Erythroblast (primary cell): ENCODE results near the gene INPP4B.

Experiments used
- GATA1 ChIP-seq: IDR thresholded peaks from 2 replicates; pipeline ENCODE4 v1.6.1; 2011; ENCODE audit warnings: low read depth, mild to moderate bottlenecking, control low read depth, low read length, moderate library complexity
- POLR2A ChIP-seq: IDR thresholded peaks from 2 replicates; pipeline ENCODE4 v1.6.1; 2011; ENCODE audit warnings: mild to moderate bottlenecking, low read length

GRCh38 chr4:142351958-142352357 lies 494.1 kb downstream of the INPP4B start:
- TF ChIP-seq POLR2A = no peak
- TF ChIP-seq GATA1 = no peak
